ENCODE data around the gene ZNF311. TPM values are rescaled to one million over a fixed set of nuclear protein-coding genes. Genes with fewer than 3 reads are reported as not detected.
A peak's percentile ranks its signal among the peaks of the same experiment; 100 is the strongest.

Gene ZNF311
- total and polyA plus RNA-seq, 9 of the 15 experiments (the other 6 are each of a cell fraction or from before 2014, with no cell fraction given) = 5.1 to 10.0 (median 7.5) TPM

- TF ChIP-seq ZNF407 (IDR thresholded peaks at IDR 0.05; ENCODE audit: low read depth) (no peak), ZNF764 (CRISPR knock-in tag; IDR thresholded peaks at IDR 0.05; ENCODE audit: low read depth) (peak; percentile 7; the same call in 1 of the 2 replicates), ZNF77 (CRISPR knock-in tag; IDR thresholded peaks at IDR 0.05) (no peak), NBN (IDR thresholded peaks at IDR 0.05; ENCODE audit: low read depth) (peak; percentile 92), HIVEP1 (CRISPR knock-in tag; IDR thresholded peaks at IDR 0.05) (no peak), ELF1 (tag; IDR thresholded peaks at IDR 0.05) (peak; percentile 74; the same call in 1 of the 2 replicates), SIN3B (IDR thresholded peaks at IDR 0.05; ENCODE audit: low read depth) (no peak), MLX (CRISPR knock-in tag; conservative IDR thresholded peaks at IDR 0.05) (no peak), TAL1 (IDR thresholded peaks at IDR 0.05) (peak; percentile 82), ZNF76 (CRISPR knock-in tag; IDR thresholded peaks at IDR 0.05; ENCODE audit: borderline replicate concordance) (no peak), ZNF785 (CRISPR knock-in tag; IDR thresholded peaks at IDR 0.05) (no peak), ZBTB9 (CRISPR knock-in tag; IDR thresholded peaks at IDR 0.05) (no peak), SMAD3 (CRISPR knock-in tag; conservative IDR thresholded peaks at IDR 0.05) (peak; percentile 46; the same call in 1 of the 2 replicates), CHD1 (IDR thresholded peaks at IDR 0.05; ENCODE audit: low read length) (no peak), ZNF408 (CRISPR knock-in tag; IDR thresholded peaks at IDR 0.05; ENCODE audit: low read depth) (no peak)
Measured at GRCh38 chr6:28980852-28981430, 24.2 kb downstream of the ZNF311 start (continued).
